Activated B cell treated with CpG ODN at 0.5 μM for 24 hours (primary cell): ENCODE measurements around the gene EEF2K. TPM values are rescaled to one million over a fixed set of nuclear protein-coding genes. Genes with fewer than 3 reads are reported as not detected.

Experiments used
- ATAC-seq: fragments of 200-7000 bp; cut with Tn5 transposase; one replicate; pipeline ENCODE4 v1.10.0; 2021; ENCODE audit warnings: low read depth, mild to moderate bottlenecking, moderate library complexity
- CTCF ChIA-PET: fragments of 350-600 bp; sonication (Branson Sonifier 250); formaldehyde crosslinking; loops from one replicate; lab custom pipeline; 2021; ENCODE audit warnings: antibody characterized with exemption; lab: Charles Lee
- POLR2A ChIA-PET: fragments of 350-600 bp; sonication (Branson Sonifier 250); formaldehyde crosslinking; loops from one replicate; lab custom pipeline; 2021; ENCODE audit warnings: antibody characterized with exemption; lab: Charles Lee
- DNase-seq: peaks from one replicate; pipeline ENCODE4 v3.0.0; 2022
- H3K27ac Mint-ChIP-seq: one replicate; pipeline ENCODE4 v1.8.0; 2020; ENCODE audit warnings: mixed read lengths
- H3K27me3 Mint-ChIP-seq: one replicate; pipeline ENCODE4 v1.8.0; 2021; ENCODE audit warnings: mixed read lengths
- H3K36me3 Mint-ChIP-seq: one replicate; pipeline ENCODE4 v1.8.0; 2021; ENCODE audit warnings: low read depth, mixed read lengths
- H3K4me1 Mint-ChIP-seq: one replicate; pipeline ENCODE4 v1.8.0; 2021; ENCODE audit warnings: mixed read lengths
- H3K4me3 Mint-ChIP-seq: one replicate; pipeline ENCODE4 v1.8.0; 2020; ENCODE audit warnings: mild to moderate bottlenecking, mixed read lengths
- H3K9me3 Mint-ChIP-seq: one replicate; pipeline ENCODE4 v1.8.0; 2020; ENCODE audit warnings: mixed read lengths
- CTCF ChIP-seq: fragments of 200-600 bp; IDR thresholded peaks from one replicate; pipeline ENCODE4 v1.8.0; 2022; ENCODE audit warnings: antibody characterized with exemption, mild to moderate bottlenecking
- intact Hi-C: fragments of 100-400 bp; cut with micrococcal nuclease; formaldehyde crosslinking; loops from one replicate; pipeline ENCODE4 v1.15.1; 2024
- total RNA-seq: library from RNA; stranded (reverse); gene quantifications from 2 replicates; pipeline ENCODE4 v1.2.3, GENCODE V29; 2022

EEF2K gene
- total RNA-seq, 1 donor from 2014 or later, result 29.7 TPM

- no peak overlapping the region for H3K4me3 Mint-ChIP-seq
- intact Hi-C loops, result loop anchor here (10.0 kb wide), 1 partner anchor 143 kb away; no protein-coding TSS in a partner anchor
- CTCF ChIA-PET, result no interaction called here
- H3K4me1 Mint-ChIP-seq, result peaks cover 8% of the 10 kb centered on the region
- TF ChIP-seq CTCF, result no peak
- DNase-seq (no peak), ATAC-seq (no peak)
- H3K27ac Mint-ChIP-seq, result no peak overlapping the region
- peaks cover 2% of the 10 kb centered on the region for H3K36me3 Mint-ChIP-seq
- H3K9me3 Mint-ChIP-seq, result no peaks in the 10 kb centered on the region
- POLR2A ChIA-PET, result interaction anchor here (0.6 kb wide), 1 partner anchor 698 kb away, joined by 6 read pairs; no protein-coding TSS in a partner anchor
- H3K27me3 Mint-ChIP-seq, result no peaks in the 10 kb centered on the region
Measured at GRCh38 chr16:22291860-22292318, 85.8 kb downstream of the EEF2K start.

- CTCF ChIA-PET, result no interaction called here
- Mint-ChIP-seq H3K27ac (no peak overlapping the region), H3K36me3 (peaks cover 4% of the 10 kb centered on the region), H3K4me1 (peaks cover 11% of the 10 kb centered on the region), H3K27me3 (no peaks in the 10 kb centered on the region), H3K9me3 (no peaks in the 10 kb centered on the region), H3K4me3 (no peak overlapping the region)
- intact Hi-C loops, result loop anchor here (10.0 kb wide), 1 partner anchor 142 kb away; no protein-coding TSS in a partner anchor
- POLR2A ChIA-PET, result interaction anchor here (0.6 kb wide), 1 partner anchor 699 kb away, joined by 6 read pairs; no protein-coding TSS in a partner anchor
- TF ChIP-seq CTCF, result no peak
- no peak for ATAC-seq
- DNase-seq, result no peak
Measured at GRCh38 chr16:22292320-22292719, 86.2 kb downstream of the EEF2K start.

GRCh38 chr16:22293137-22294106 is 87.3 kb downstream of the EEF2K start:
- ChIA-PET CTCF (no interaction called here), POLR2A (no interaction called here)
- Mint-ChIP-seq H3K4me3 (no peak overlapping the region), H3K4me1 (peaks cover 16% of the 10 kb centered on the region), H3K27me3 (no peaks in the 10 kb centered on the region), H3K36me3 (peaks cover 8% of the 10 kb centered on the region), H3K27ac (no peak overlapping the region), H3K9me3 (no peaks in the 10 kb centered on the region)
- DNase-seq, result no peak
- no peak for TF ChIP-seq CTCF
- ATAC-seq, result no peak
- intact Hi-C loops, result loop anchor here (10.0 kb wide), 1 partner anchor 141 kb away; no protein-coding TSS in a partner anchor

- no peak for DNase-seq
Measured at GRCh38 chr16:22296225-22297113, 90.4 kb downstream of the EEF2K start.

More at GRCh38 chr16:22296225-22297113, 90.4 kb downstream of the EEF2K start:
- no peaks in the 10 kb centered on the region for H3K9me3 Mint-ChIP-seq
- H3K27me3 Mint-ChIP-seq, result no peaks in the 10 kb centered on the region
- POLR2A ChIA-PET, result interaction anchor here (0.7 to 4.3 kb wide), 6 partner anchors 90 to 343 kb away, joined by 3 to 53 read pairs (median 7); partner anchors contain the start of genes EEF2K, MOSMO and UQCRC2
- CTCF ChIA-PET, result interaction anchor here (0.6 to 1.9 kb wide), 12 partner anchors 24 to 289 kb away, joined by 3 to 15 read pairs (median 5); partner anchors contain the start of genes EEF2K and MOSMO
- intact Hi-C loops, result loop anchor here (1.0 to 10.0 kb wide), 14 partner anchors 55 to 774 kb away; partner anchors contain the start of genes CDR2, EEF2K, PDZD9 and UQCRC2
- peak overlapping the region; percentile 91 for H3K4me3 Mint-ChIP-seq
- H3K27ac Mint-ChIP-seq, result peak overlapping the region; percentile 92
- H3K4me1 Mint-ChIP-seq, result peaks cover 42% of the 10 kb centered on the region
- peaks cover 28% of the 10 kb centered on the region for H3K36me3 Mint-ChIP-seq
- ATAC-seq, result no peak
- TF ChIP-seq CTCF, result no peak
